Embryonic facial prominence (tissue), 1 donor: Measurements from ENCODE around the gene ZFP36L1.

ENCODE experiments used
- DNase-seq: peaks from one replicate; pipeline ENCODE4 v3.0.0-alpha.2; 2016; ENCODE audit errors: extremely low spot score

ZFP36L1 gene

GRCh38 chr14:68792979-68793733 lies at the start of gene ZFP36L1:
TSS of gene ZFP36L1 (minus strand) at chr14:68793067. CDS start at chr14:68792938, 129 bp downstream.
- peak; percentile 98 for DNase-seq

GRCh38 chr14:68842298-68842697 lies 49.4 kb upstream of the ZFP36L1 start:
- no peak for DNase-seq

- no peak for DNase-seq
Observed at GRCh38 chr14:68841016-68841809, 48.3 kb upstream of the ZFP36L1 start.

GRCh38 chr14:68840454-68840853 lies 47.6 kb upstream of the ZFP36L1 start:
- DNase-seq = no peak

GRCh38 chr14:68836082-68836481 lies 43.2 kb upstream of the ZFP36L1 start:
- DNase-seq = no peak

GRCh38 chr14:68834816-68835215 lies 41.9 kb upstream of the ZFP36L1 start:
- no peak for DNase-seq

- DNase-seq = no peak
Observed at GRCh38 chr14:68828698-68829097, 35.8 kb upstream of the ZFP36L1 start.

GRCh38 chr14:68825729-68826128 lies 32.9 kb upstream of the ZFP36L1 start:
- DNase-seq = no peak

- DNase-seq = no peak
Observed at GRCh38 chr14:68824517-68825347, 31.9 kb upstream of the ZFP36L1 start.

- no peak for DNase-seq
Observed at GRCh38 chr14:68824207-68824516, 31.3 kb upstream of the ZFP36L1 start.

GRCh38 chr14:68823434-68824206 lies 30.8 kb upstream of the ZFP36L1 start:
- DNase-seq = no peak

- DNase-seq = no peak
Observed at GRCh38 chr14:68822926-68823325, 30.1 kb upstream of the ZFP36L1 start.

GRCh38 chr14:68822132-68822651 lies 29.3 kb upstream of the ZFP36L1 start:
- DNase-seq = no peak

- DNase-seq = no peak
Observed at GRCh38 chr14:68820999-68821683, 28.3 kb upstream of the ZFP36L1 start.

GRCh38 chr14:68820536-68820935 lies 27.7 kb upstream of the ZFP36L1 start:
- DNase-seq = no peak

GRCh38 chr14:68820119-68820518 lies 27.3 kb upstream of the ZFP36L1 start:
- no peak for DNase-seq

GRCh38 chr14:68819260-68819691 lies 26.4 kb upstream of the ZFP36L1 start:
- DNase-seq = no peak

- no peak for DNase-seq
Observed at GRCh38 chr14:68817506-68818212, 24.8 kb upstream of the ZFP36L1 start.

- no peak for DNase-seq
Observed at GRCh38 chr14:68816943-68817430, 24.1 kb upstream of the ZFP36L1 start.
